Adrenal gland (tissue), 5 donors: ENCODE results near the gene RPL23.

Experiments
- CTCF ChIP-seq, 6 experiments: fragments of 450-650 bp in 4 of 6; fragments of 200-600 bp in 2 of 6; sonication (generic) in 1 of 6; IDR thresholded peaks; 1 replicate in 5 of 6; 2 replicates in 1 of 6; pipeline versions ENCODE4 v1.5.1 to v1.8.0; 2016 to 2021; ENCODE audit warnings: antibody characterized with exemption in 6 of 6, mild to moderate bottlenecking in 2 of 6, moderate library complexity in 1 of 6
- POLR2A ChIP-seq, 2 donors: fragments of 450-650 bp; IDR thresholded peaks; one replicate each; pipeline ENCODE4 v1.6.1; 2017; ENCODE audit warnings: antibody characterized with exemption in 2 of 2, mild to moderate bottlenecking in 2 of 2, moderate library complexity in 1 of 2
- donor health status: DM: no; HTN: no; CAD: no.

GRCh38 chr17:38892083-38892482 is 38.6 kb upstream of the RPL23 start:
- no peak for TF ChIP-seq CTCF (IDR thresholded peaks at IDR 0.05)
- TF ChIP-seq POLR2A (IDR thresholded peaks at IDR 0.05), result no peak
